HCEC 1CT (cell line): ENCODE results near the gene COIL.
A peak's percentile ranks its signal among the peaks of the same experiment; 100 is the strongest.
"Not testable (repeated sequence)": the region's sequence is repeated elsewhere in the genome, so short reads cannot be mapped to it uniquely, and the experiment has no call there.

Experiments used
- DNase-seq: peaks from one replicate; pipeline ENCODE4 v3.0.0-alpha.2; 2017

Gene COIL, protein sequence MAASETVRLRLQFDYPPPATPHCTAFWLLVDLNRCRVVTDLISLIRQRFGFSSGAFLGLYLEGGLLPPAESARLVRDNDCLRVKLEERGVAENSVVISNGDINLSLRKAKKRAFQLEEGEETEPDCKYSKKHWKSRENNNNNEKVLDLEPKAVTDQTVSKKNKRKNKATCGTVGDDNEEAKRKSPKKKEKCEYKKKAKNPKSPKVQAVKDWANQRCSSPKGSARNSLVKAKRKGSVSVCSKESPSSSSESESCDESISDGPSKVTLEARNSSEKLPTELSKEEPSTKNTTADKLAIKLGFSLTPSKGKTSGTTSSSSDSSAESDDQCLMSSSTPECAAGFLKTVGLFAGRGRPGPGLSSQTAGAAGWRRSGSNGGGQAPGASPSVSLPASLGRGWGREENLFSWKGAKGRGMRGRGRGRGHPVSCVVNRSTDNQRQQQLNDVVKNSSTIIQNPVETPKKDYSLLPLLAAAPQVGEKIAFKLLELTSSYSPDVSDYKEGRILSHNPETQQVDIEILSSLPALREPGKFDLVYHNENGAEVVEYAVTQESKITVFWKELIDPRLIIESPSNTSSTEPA

DNA sequence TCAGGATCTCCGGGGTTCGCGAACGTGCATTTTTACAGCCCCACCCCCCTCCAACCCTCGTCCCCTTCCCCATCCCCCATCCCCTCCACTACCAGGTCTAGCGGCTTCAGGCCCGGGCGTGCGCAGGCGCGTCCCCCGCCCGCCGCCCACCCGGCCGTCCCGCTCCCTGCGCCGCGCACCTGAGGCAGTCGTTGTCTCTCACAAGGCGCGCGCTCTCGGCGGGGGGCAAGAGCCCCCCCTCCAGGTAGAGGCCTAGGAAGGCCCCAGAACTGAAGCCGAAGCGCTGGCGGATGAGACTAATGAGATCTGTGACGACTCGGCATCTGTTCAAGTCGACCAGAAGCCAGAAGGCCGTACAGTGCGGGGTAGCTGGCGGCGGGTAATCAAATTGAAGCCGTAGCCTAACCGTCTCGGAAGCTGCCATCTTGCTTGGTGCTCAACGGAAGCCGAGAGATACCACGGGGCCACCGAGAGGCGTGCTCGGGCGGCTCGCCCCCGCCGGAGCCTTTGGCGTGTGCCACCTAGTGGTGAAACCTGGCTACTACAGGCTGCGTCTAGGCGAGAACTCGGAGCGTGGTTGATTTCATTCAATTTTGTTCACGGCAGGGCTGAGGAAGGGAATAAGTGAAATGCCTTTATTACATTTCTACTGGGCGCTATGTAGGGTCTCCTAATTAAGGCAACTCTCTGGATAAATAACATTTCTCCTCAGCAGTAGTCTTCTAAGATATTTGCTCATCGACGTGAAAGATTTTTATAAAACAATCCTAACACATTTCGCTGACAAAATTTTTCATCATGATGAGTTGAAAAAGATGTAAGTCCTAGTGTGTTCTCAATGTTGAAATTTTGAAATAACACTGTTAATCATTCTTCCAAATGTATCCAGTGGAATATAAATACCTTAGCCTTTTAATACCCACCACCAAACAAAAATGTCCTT, at the start of gene COIL:
Gene COIL (minus strand): TSS at position 455 of the 943 bp plus-strand sequence. CDS start 31 bp downstream, at position 424.
- DNase-seq, result peak; percentile 82

DNA sequence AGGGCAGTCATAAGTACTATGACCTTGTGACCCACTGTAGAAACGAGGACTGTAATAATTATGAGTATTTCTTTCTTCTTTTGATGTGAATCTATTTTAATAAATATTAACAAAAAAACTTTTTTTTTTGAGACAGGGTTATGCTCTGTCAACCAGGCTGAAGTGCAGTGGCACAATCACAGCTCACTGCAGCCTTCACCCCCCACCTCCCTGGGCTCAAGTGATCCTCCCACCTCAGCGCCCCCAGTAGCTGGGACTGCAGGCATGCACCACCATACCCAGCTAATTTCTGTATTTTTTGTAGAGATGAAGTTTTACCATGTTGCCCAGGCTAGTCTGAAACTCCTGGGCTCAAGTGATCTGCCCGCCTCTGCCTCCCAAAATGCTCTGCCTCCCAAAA, 49.6 kb upstream of the COIL start:
- no peak for DNase-seq

DNA sequence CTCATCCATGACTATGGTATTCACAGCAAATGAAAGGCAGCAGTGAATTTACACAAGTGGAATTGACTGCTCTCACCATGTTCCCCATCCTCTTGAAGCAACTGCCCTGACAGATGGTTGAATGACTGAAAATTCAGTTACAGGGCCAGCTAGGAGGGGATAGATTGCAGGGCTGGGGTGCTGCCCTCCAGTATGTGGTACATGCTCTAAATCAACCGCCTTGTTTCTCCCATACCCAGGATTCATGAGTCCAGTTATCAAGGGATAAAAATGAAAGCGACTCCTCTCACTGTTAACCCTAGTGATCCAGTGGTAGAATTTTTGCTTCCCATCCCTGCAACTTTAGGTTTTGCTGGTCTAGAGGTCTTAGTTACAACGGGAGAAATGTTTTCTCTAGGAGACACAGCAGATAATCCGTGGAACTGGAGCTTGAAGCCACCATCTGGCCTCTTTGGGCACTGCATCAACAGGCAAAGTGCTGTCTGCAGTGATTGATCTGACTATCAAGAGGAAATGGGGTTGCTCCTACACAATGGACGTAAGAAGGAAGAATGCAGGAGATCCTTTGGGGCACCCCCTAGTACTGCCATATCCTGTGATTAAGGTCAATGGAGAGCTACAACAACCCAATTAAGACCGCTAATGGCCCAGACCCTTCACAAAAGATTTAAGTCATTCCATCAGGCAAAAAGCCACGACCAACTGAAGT, 49.0 kb upstream of the COIL start:
- DNase-seq, result peak; percentile 58

DNA sequence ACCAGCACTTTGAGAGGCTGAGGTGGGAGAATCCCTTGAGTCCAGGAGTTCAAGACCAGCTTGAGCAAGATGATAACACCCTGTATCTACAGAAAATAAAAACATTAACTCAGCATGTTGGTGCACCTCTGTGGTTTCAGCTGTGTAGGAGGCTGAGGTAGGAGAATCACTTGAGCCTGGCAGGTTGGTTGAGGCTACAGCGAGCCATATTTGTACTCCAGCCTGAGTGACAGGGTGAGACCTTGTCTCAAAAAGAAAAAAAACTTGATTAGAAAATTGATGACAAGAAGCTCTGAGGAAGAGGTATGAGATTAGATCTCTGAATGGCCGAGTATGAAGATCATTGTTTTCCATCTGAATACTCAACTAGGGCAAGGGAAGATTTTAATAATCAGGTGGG, 48.1 kb upstream of the COIL start:
- DNase-seq, result no peak

DNA sequence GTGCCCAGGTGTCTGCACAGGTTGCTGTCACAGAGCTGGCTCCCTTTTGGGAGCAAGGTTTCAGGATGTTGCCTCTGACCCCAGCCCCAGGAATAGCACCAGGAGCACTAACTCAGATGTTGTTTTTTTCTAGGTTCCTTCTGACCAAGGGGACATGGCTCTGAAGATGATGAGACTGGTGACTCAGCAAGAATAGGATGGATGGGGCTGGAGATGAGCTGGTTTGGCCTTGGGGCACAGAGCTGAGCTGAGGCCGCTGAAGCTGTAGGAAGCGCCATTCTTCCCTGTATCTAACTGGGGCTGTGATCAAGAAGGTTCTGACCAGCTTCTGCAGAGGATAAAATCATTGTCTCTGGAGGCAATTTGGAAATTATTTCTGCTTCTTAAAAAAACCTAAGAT, 45.2 kb upstream of the COIL start:
- DNase-seq, result no peak

DNA sequence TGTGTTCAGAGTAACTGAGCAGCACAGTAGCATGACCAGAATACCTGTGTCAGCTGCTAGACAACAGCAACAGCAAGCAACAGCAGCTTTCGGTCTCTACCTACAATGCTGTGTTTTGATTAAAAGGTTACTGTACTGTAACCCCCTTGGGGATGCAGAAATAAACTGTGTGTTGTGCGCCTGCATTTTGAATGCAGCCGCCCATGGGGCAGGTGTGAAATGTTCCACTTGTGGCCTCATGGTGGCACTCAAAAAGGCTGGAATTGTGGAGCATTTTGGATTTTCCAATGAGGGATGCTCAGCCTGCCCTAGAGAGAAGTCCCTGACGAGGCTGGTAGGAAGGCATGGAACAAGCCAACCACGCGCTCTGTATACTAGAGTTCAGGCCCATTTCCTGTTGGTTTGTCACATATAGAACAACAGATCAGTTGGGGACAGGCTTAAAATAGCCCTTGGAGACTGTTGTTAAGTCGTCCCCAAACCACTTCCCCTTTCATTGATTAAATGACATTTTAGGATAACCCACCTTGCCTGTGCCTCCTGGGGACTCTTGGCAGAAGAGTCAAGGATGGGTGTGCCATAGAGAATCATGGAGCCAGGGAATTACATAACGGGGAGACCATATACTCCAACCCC, 44.2 kb upstream of the COIL start:
- no peak for DNase-seq

DNA sequence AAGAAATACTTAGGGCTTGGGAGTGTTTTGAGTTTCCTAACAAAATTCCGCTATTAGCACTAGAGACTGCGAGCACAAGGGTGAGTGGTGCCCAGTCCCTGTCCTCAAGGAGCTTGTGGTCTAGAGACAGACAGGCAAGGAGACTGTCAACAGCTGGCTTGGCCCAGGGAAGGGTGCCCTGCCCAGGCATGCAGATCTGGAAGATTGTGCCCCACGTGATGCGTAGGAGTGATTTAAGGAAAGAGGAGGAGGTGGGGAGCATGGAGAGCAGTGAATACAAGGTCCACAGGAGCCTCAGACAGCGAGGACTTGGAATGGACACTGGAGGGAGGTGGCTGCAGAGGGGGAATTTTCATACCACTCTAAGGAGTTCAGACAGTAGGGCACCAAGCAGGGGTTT, 42.1 kb upstream of the COIL start:
- no peak for DNase-seq

DNA sequence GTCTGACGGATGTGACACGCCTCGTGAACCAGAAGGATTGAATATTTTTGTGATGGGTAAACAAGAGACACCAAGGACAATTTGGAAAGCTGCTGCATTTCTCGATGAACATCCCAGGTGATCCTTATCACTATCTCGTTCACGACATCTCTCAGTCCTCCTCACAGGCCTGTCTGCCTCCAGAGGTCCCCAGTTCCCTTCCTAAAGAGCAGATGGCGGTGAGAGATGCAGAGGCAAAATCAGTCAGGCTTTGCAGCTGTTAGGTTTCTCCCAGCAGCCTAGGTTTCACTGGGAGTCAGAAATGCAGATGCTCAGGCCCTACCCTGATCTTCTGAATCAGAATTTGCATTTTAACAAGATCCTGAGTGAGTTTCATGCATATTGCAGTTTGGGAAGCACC, 40.7 kb upstream of the COIL start:
- no peak for DNase-seq

DNA sequence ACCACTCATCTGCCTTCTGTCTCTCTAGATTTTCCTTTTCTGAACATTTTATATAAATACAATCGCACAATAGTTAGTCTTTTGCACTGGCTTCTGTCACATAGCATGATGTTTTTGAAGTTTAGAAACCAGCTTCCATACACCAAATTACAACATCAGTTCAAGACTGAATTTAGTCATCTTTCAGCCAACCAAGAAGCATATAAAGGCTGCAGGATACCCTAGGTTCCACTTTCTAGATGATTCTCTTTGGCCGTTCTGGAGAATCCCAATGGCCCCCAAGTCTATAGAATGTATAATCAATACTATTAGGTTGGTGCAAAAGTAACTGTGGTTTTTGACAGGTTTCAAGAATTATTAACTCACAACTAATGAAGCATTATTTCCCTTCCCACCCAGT, 36.5 kb upstream of the COIL start:
- no peak for DNase-seq

DNA sequence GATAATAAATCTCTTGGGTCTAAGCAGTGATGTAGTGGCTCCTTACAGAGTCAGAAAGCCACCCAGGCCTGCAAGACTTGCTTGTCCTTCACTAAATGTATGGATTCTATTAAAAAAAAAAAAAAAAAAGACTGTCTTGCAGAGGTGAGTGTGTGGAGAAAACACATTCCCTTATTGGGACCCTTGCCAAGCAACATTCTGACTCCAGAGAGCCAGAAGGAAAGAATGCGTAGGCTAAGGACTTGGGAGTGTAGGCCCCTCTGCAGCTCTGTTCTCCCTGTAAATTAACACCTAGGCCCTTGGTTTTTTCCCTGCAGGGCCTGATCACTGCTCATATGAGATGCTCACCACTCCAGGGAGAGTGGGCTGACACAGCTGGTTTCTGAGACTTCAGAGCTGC, 34.9 kb upstream of the COIL start:
- DNase-seq, result no peak

DNA sequence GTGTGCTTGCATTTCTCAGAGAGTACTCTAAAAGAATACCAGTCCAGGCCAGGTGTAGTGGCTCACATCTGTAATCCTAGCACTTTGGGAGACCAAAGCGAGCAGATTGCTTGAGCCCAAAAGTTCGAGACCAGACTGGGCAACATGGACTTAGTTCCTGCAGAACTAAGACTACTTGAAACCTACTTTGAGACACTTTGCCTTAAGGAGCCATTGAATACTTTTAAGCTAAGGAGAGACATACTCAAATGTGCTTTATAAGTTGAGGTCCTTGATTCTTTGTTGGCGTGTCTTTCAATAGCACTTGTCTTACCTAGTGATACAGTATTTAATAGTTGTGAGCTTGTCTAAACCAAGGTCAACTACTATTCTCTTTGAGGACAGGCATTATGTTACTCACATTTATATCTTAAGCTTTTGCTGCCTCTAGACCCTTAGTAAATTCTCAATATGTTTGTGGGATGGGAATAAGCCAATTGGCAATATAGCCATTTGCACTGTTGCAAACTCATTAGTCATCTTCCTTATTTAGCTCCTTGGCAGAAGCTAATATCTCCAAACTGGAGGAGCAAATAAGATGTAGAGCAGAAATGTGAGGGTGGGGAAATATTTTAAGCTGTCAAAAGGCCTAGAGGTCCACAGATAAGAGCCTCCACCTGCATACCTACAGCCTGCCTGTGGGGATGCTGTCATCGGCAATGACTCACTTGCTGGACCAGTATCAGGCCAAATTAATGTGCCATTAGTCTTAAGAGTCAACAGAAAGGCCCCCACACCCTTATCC, 33.4 kb upstream of the COIL start:
- peak; percentile 23 for DNase-seq

DNA sequence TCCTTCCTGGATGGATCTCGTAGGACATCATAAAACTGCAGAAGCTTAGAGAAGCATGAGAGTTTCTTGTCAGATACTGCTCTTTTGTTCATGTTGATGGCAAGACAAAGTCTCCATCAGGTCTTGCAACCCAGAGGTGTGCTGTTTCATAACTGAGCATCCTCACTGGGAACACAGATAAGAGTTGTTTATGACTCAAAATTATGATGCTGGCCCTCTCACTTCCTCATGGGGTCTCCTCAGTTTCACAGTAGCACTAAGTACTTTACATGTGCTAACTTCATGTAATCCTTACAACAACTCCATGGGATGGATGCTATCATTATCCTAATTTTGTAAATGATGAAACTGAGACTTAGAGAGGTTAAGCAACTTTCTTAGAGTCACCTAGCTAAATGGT, 31.5 kb upstream of the COIL start:
- no peak for DNase-seq

DNA sequence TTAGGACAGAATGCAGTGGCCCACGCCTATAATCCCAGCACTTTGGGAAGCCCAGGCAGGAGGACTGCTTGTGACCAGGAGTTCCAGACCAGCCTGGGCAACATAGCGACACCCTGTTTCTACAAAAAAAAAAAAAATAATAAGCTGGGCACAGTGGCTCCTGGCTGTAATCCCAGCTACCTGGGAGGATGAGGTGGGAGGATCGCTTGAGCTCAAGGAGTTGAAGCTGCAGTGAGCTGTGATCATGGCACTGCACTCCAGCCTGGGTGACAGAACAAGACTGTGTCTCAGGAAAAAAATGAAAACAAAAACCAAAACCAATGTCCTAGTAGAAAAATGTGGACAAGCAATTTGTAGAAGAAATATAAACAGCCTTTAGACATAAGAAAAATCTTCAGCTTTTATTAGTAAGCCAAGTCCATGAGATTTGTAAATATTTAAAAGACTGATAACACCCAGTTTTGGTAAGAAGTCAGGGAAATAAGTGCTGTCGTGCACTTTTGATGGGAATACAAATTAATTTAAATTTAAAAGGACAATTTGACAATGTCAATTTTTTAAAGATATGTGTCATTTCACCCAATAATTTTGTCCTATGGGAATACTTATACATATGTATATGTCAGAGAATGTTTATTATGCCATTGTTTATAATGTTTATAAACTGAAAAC, 28.2 kb upstream of the COIL start:
- DNase-seq, result no peak

DNA sequence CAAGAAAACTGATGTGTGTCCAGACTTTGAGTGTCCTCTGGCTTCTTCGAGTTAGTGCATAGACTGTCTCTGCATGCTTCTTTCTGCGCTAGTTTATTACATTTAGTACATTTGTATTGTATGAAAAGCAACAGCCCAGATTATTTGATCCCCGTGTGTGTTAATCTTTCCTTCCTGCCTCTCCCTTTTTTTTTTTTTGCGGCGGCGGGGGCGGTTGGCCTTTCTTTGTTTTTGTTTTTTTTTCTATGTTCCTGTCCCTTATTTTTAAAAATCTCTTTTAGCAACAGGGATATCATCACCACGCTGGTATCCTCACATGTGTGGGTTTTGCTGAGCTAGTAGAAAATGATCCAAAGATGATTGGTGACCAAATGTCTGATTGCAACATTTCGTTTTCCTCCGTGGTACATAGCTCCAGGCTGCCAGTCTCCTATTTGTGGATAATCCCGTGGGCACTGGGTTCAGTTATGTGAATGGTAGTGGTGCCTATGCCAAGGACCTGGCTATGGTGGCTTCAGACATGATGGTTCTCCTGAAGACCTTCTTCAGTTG, 26.5 kb upstream of the COIL start:
- no peak for DNase-seq

DNA sequence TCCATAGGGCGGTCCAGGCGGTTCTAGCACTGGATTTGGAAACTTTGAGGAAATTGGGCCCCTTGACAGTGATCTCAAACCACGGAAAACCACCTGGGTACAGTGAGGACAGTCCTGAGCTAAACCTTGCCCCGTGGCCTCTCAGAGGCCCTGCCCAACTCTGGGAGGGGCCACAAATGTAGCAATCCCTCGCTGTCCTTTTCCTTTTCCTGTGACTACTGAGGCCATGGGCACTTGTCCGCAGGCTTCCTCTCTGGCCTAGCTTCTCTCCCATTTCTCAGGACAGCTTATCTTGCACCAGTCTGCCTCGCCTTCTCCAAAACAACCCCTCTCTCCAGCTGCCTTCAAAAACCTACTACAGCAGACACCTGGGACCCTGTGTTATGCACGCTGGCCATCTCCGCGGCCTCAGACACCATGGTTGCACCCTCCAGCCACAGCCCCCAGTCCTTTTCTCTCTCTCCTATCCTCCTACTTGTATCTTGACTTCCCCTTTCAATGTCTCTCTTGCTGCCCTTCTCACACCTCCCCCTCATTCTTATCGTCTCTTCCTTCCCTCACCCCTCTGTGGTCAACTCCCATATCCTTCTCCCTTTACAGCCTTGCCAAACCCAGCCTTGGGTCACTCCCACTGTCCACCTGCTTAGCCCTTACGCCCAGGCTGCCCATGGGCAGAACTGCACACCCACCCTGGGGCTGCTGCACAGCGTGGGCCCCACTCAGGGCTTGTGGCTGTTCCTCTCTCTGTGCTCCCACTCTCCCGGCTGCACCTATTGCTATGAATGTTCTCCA, 24.7 kb upstream of the COIL start:
- no peak for DNase-seq

DNA sequence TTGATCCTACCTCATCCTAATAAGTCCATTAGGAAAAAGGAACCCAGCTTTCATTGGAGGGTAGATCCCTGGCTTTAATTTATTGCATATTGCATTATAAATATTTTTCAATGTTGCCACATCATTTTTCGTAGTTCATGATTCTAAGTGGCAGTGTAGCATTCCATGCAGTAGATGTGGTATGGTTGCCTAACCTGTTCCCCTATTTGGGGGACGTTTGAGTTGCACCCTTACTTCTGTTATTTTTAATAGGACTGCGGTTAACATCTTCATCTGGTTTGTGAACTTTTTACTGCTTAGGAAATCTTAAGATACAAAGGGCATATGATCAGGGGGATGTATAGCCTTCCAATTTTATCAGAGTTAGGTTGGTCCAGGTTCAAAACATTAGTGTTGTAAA, 22.5 kb upstream of the COIL start:
- DNase-seq, result no peak

DNA sequence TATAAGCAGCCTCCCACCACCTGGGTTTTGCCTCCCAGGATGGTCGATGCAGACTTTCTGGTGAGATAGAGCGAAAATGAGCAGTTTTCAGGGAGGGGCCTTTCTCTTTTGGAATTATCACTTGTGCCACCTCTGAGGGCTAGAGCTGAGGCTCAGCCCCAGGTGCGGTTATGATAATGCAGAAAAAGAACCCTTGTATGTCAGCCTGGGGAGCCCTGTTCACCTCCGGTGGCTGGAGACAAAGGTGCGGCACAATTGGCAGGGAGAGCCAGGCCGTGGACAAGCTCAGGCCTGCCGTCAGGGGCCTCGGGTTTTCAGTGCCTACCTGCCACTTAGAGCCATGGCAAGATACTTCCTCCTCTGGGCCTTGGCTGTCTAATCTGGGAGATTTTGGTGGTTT, 21.5 kb upstream of the COIL start:
- no peak for DNase-seq

DNA sequence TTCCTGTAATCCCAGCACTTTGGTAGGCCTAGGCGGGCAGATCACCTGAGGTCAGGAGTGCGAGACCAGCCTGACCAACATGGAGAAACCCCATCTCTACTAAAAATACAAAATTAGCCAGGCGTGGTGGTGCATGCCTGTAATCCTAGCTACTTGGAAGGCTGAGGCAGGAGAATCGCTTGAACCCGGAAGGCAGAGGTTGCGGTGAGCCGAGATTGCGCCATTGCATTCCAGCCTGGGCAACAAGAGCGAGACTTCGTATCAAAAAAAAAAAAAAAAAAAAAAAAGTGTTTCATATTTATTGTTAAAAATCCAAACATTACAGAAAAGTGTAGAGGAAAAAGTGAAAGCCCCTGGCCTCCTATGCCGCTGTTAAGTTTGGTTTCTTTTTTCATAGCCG, 19.7 kb upstream of the COIL start:
- not testable (repeated sequence) for DNase-seq

DNA sequence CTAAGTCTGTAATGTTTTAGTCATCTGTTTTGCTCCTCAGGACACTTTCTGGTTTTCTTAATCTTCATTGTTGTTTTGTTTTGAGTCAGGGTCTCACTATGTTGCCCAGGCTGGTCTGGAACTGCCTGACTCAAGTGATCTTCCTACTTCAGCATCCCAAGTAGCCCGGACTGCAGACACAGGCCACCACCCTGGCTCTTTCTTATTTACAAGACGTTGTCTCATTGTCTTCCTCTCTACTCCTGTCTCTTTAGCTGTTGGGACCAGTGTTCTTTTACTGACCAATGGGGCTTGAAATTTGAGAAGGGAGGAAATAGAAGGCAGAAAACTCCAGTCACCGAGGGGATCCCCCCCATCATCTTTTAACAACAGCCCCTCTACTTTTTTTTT, 18.2 kb upstream of the COIL start:
- no peak for DNase-seq
